WTC11 (cell line): ENCODE data around the gene FDPS.

Source experiments
- CTCF ChIP-seq: fragments of 200-600 bp; IDR thresholded peaks from 2 replicates; pipeline ENCODE4 v1.8.0; 2022; ENCODE audit warnings: antibody characterized with exemption
- E2F4 ChIP-seq: sonication (generic); formaldehyde crosslinking; IDR thresholded peaks from 2 replicates; pipeline ENCODE4 v1.8.1; 2022; ENCODE audit warnings: low read depth, mild to moderate bottlenecking, moderate library complexity, missing genetic modification reagents, borderline replicate concordance
- FOXP4 ChIP-seq: sonication (generic); formaldehyde crosslinking; IDR thresholded peaks from 2 replicates; pipeline ENCODE4 v1.8.0; 2022; ENCODE audit warnings: mild to moderate bottlenecking, missing genetic modification reagents
- IRF1 ChIP-seq: sonication (generic); formaldehyde crosslinking; IDR thresholded peaks from 2 replicates; pipeline ENCODE4 v1.8.0; 2023; ENCODE audit warnings: missing genetic modification reagents
- IRF2 ChIP-seq: sonication (generic); formaldehyde crosslinking; IDR thresholded peaks from 2 replicates; pipeline ENCODE4 v1.8.0; 2022; ENCODE audit warnings: low read depth, missing genetic modification reagents, borderline replicate concordance
- MXD4 ChIP-seq: fragments of 250-450 bp; sonication (Bioruptor Pico); IDR thresholded peaks from 2 replicates; pipeline ENCODE4 v1.8.0; 2021; ENCODE audit warnings: mild to moderate bottlenecking, moderate library complexity, borderline replicate concordance
- NFE2L1 ChIP-seq: sonication (generic); formaldehyde crosslinking; IDR thresholded peaks from 2 replicates; pipeline ENCODE4 v1.8.1; 2023; ENCODE audit warnings: missing genetic modification reagents
- OVOL2 ChIP-seq: fragments of 250-450 bp; sonication (Bioruptor Pico); IDR thresholded peaks from 2 replicates; pipeline ENCODE4 v1.9.0; 2021; ENCODE audit warnings: mild to moderate bottlenecking, borderline replicate concordance
- RELA ChIP-seq: sonication (generic); formaldehyde crosslinking; IDR thresholded peaks from 2 replicates; pipeline ENCODE4 v1.8.1; 2022; ENCODE audit warnings: missing genetic modification reagents, mild to moderate bottlenecking, borderline replicate concordance
- TCF7 ChIP-seq: sonication (generic); formaldehyde crosslinking; IDR thresholded peaks from 2 replicates; pipeline ENCODE4 v1.8.0; 2022; ENCODE audit warnings: mild to moderate bottlenecking, low read depth, missing genetic modification reagents, moderate library complexity
- ZNF121 ChIP-seq: sonication (generic); formaldehyde crosslinking; IDR thresholded peaks from 2 replicates; pipeline ENCODE4 v1.8.0; 2023; ENCODE audit warnings: missing genetic modification reagents
- ZNF232 ChIP-seq: sonication (generic); formaldehyde crosslinking; IDR thresholded peaks from 2 replicates; pipeline ENCODE4 v1.8.0; 2022; ENCODE audit warnings: mild to moderate bottlenecking, missing genetic modification reagents

- TF ChIP-seq CTCF (no peak), FOXP4 (CRISPR knock-in tag) (no peak), TCF7 (CRISPR knock-in tag) (no peak), IRF2 (no peak), MXD4 (CRISPR knock-in tag) (no peak), RELA (CRISPR knock-in tag) (no peak), ZNF121 (CRISPR knock-in tag) (no peak), IRF1 (CRISPR knock-in tag) (no peak), NFE2L1 (CRISPR knock-in tag) (no peak), E2F4 (CRISPR knock-in tag) (no peak), ZNF232 (CRISPR knock-in tag) (no peak), OVOL2 (CRISPR knock-in tag) (no peak)
These were observed 9.4 kb downstream of the FDPS start for GRCh38 chr1:155318082-155318481.
